GM19351 (cell line): ENCODE data around the gene RAX2.

Source experiments
- ATAC-seq: cut with Tn5 transposase; IDR thresholded peaks from one replicate; pipeline ENCODE4 v1.9.1; 2021; ENCODE audit warnings: mild to moderate bottlenecking, moderate library complexity; ENCODE audit not compliant: unreplicated experiment

The RAX2 gene

DNA sequence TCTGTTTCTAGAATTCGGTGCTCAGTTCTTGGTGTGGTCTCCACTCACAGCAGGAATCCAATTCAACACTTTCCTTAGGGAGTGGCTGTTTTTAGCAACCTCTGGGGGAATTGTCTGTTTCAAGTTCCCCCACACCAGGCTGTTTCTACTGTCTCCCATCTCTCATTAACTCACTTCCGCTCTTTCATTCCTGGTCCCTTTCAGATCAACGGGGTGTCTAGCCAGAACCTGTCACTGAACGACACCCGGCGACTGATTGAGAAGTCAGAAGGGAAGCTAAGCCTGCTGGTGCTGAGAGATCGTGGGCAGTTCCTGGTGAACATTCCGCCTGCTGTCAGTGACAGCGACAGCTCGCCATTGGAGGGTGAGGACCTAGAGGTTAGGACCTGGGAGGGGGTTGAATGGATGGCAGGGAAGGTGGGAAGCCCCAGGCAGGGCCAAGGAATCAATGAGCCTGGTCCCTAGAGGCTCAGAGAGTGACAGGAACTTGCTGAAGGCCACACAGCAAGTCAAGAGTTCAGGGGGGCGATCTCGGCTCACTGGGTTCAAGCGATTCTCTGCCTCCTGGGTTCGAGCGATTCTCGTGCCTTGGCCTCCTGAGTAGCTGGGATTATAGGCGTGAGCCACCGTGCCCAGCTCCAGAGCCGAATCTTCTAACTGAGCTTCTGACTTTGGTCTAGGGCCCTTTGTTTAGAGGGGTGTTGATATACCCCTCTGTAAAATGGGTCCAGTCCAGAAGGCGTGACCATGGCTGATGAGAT is 38.3 kb downstream of the RAX2 start:
- ATAC-seq: no peak

DNA sequence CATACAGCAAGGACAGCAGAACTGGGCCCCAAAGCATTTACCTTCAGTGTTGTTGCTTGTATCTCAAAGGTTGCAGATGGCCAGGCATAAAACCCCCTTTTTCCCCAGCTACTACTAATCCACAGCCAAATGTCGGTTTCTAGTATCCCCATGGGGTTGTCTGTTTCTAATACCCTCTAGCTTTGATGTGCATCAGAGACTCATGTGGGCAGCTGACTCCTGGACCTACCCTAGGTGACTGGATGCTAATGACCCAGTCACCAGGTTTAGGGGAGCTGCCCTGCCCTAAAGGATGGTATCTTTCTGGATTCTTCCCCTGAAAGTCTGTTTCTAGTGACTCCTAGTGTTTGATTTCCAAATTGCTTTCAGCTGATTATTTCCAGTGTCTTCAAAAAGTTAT is 39.9 kb downstream of the RAX2 start:
- ATAC-seq: no peak

DNA sequence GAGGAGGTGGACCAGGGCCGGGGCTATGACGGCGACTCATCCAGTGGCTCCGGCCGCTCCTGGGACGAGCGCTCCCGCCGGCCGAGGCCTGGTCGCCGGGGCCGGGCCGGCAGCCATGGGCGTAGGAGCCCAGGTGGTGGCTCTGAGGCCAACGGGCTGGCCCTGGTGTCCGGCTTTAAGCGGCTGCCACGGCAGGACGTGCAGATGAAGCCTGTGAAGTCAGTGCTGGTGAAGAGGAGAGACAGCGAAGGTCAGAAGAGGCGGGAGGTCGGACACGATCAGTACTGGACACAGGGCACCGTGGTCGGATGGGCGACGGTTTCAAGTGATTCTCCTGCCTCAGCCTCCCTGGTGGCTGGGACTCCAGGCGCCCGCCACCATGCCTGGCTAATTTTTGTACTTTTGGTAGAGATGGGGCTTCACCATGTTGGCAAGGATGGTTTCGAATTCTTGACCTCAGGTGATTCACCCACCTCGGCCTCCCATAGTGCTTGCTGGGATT is 41.5 kb downstream of the RAX2 start:
- no peak for ATAC-seq

GRCh38 chr19:3725640-3726310 is 46.3 kb downstream of the RAX2 start:
- ATAC-seq: no peak

GRCh38 chr19:3725121-3725520 is 46.9 kb downstream of the RAX2 start:
- ATAC-seq: no peak

DNA sequence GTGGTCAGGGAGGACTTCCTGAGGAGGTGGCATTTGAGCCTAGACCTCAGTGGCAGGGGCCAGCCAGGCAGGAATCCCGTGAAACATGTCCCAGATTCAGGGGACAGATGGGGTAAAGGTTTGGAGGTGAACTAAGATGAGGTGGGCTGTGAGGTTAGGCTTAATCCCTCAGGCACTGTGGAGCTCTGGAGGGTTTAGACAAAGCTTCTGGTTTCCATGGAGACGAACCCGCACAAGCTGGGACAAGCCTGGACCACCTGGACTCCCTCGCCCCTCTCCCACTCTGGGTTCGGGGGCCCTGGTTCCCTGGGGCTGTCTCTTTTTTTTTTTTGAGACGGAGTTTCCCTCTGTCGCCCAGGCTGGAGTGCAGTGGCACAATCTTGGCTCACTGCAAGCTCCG is 48.1 kb downstream of the RAX2 start:
- ATAC-seq: no peak

GRCh38 chr19:3723110-3723488 is 48.9 kb downstream of the RAX2 start:
- no peak for ATAC-seq

DNA sequence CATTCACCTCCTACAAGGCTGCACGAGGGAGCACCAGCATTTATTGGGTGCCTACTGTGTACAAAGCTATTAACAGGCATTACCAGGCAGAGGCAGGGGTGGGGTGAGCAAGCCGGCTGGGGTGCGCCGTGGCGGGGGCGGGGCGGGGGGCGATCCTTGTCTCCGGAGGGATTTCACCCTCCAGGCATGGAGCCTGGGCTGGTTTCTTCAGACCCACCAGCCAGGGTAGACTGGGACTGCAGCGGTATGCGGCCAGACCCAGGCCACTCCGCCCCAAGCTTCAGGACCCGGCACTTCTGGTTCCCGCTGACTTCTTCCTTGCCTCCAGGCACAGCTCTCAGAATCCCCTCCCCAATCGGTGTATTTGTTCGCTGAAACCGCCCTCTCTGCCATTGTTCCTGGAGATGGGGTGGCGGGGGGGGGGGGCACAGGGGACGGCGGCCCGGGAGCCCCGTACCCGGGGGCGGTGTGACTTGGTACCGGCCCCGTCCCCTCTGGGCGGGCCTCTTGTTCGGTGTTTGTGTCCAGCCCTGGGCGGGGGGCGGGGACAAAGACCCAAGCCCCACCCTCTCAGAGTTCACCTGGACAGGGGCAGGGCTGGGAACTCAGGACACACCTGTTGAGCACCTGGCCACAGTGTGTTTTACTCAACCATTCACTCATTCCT is 49.5 kb downstream of the RAX2 start:
- ATAC-seq: no peak

DNA sequence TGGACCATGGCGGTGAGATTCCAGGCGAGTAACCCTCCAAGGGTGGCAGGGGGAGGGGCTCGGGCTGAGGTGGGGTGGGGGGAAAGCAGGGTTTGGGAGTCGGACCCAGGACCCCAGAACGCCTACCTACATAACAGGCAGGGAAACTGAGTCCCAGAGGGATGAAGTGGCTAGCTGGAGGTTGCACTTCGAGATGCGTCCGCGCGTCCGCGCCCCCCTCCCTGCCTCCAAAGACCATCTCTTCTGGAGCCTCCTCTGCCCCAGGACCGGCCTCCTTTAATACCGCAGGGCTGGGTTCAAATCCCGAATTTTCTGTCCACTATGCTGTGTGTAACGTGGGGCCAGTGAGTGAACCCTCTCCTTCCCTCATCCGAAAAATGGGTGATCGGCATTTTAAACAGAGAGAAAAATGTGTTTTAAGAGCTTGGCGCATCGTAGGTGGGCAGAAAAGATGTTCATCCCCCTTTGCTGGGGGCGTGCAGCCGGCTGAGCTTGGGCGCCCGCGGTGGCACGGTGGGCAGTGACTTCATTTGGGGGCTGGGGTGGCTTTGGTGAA is 50.1 kb downstream of the RAX2 start:
- no peak for ATAC-seq

DNA sequence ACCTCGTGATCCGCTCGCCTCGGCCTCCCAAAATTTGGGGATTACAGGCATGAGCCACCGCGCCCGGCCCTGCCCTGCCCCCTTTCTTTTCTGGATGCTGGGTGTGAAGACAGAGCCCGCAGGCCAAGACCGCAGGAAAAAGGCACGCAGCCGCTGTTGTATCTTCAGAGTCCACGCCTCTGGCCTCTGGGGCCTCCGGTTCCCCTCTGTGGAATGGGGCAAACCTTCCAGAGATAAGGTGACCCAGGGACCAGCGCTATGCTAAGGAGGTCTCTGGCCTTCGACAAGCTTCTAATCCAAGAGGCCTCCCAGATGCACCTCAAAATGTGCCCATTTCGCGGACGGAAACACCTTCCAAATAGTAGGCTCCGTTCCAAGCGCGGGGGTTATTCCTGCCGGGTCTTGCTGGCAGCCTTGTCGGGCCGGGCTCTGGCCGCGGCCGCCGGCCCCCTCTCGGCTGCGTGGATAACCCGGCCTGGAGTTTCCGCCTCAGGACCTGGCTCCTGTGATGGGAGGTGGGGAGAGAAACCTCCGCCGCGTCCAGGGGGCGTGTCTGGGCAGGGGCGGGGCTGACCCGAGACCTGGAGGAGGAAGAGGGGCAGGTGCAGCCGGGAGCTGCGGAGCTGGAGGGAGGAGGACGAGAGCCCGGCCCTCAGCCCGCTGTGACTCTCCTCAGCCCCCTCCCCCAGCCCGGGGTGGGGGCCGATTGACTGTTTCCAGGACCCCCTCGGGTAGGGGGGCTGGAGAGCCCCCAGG is 50.7 kb downstream of the RAX2 start:
- no peak for ATAC-seq

DNA sequence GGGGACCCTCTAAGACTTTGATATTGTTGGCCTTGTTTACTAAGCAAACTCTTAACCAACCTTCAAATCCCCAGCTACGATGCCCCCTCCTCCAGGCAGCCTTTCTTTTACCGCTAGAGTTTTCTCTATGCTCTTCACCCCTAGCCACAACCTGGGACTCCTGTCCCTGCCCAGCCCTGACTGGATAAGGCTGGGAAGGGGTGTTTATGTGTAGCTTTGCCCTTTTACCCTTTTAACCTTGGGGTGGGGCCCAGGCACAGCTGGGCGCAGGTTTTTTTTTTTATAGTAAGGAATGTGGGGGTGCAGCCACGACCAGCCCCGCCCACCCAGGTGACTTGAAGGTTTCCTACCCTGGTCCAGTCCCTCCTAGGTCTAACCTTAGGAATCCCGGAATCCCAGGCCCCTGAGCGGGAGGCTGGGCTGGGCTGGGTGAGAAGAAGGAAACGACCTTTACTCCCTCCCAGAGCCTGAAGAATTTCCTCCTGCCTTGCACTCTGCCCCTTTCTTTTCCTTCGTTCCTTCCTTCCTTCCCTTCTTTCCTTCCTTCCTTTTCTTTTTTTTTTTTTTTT is 51.6 kb downstream of the RAX2 start:
- ATAC-seq: no peak

GRCh38 chr19:3719868-3720267 is 52.2 kb downstream of the RAX2 start:
- no peak for ATAC-seq
